Activated CD4-positive, CD25-positive, alpha-beta regulatory T cell treated with anti-CD3 and anti-CD28 coated beads, Interleukin-2, amount 50 U/mL, for 72 hours (primary cell): ENCODE measurements around the gene CKS1B.

Source experiments
- DNase-seq: peaks from one replicate; pipeline ENCODE4 v3.0.0; 2021

Gene CKS1B

DNA sequence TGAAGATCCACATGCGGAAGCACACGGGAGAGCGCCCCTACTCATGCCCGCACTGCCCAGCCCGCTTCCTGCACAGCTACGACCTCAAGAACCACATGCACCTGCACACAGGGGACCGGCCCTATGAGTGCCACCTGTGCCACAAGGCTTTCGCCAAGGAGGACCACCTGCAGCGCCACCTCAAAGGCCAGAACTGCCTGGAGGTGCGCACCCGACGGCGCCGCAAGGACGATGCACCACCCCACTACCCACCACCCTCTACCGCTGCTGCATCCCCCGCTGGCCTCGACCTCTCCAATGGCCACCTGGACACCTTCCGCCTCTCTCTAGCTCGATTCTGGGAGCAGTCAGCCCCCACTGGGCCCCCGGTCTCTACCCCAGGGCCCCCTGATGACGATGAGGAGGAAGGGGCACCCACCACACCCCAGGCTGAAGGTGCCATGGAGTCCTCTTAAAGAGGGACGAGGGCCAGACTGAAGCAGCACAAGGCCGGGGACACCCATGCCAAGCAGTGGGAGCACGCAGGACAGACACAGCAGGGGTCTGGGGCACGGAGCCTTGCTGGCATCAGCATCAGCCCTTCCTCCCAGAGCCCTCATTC is 41.9 kb downstream of the CKS1B start:
- DNase-seq = no peak

DNA sequence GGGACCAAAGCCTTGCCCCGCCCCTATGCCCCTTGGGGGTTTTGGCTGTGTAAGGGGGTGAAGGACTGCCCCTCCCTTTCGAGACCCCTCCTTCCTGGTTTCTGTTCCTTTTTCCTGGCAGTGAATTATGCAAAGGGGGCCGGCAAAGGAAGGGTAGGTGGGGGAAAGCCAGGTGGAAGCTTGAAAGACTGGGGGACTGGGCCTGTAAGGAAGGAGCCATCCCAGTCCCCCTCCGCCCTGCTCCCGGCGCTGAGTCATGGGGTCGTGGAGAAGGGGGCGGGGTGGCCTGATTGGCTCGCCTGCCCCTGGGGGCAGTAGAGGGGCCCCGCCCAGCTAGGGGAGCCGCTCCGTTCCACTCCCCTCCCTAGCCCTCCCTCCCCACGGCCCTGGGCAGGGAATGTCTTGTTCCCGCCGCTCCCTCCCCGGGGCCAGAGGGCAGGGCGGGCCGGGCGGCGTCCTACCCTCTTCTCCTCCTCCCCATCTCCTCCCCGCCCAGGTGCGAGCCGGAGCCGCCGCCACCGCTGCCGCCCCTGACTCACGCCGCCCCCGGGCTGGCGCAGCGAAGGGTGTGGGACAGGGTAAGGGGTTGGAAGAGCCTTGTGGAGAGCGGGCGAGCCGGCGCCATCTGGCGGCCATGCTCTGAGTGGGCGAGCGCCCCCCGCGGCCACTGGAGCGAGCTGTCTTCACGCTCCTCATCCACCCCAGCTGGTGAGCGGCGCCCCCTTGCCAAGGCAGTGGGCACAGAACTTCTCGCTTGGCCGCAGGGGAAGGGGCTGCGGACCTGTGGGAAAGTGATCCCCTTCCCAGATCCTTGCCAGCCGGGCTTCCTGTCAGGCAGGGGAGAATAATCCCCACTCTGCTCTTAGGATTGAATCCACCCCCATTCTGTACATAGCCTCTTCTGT is 42.8 kb downstream of the CKS1B start:
- DNase-seq = peak; percentile 86

DNA sequence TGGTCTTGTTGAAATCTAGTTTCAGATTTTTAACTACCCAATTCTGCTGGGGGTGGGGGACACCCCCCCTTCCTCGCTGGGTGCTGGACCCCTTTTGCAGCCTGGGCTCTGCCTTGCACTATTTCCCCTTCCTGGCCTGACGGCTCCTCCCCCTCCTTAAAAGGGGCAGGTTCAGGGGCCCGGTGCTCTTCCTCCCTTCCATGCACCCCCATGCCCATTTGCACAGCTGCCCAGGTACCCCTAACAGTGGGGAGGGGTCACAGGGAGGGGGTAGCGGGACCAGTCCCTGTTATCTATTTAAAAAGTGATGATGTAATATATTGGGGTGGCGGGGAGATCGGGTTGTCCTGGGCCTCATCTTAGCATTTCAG is 43.5 kb downstream of the CKS1B start:
- DNase-seq = no peak

DNA sequence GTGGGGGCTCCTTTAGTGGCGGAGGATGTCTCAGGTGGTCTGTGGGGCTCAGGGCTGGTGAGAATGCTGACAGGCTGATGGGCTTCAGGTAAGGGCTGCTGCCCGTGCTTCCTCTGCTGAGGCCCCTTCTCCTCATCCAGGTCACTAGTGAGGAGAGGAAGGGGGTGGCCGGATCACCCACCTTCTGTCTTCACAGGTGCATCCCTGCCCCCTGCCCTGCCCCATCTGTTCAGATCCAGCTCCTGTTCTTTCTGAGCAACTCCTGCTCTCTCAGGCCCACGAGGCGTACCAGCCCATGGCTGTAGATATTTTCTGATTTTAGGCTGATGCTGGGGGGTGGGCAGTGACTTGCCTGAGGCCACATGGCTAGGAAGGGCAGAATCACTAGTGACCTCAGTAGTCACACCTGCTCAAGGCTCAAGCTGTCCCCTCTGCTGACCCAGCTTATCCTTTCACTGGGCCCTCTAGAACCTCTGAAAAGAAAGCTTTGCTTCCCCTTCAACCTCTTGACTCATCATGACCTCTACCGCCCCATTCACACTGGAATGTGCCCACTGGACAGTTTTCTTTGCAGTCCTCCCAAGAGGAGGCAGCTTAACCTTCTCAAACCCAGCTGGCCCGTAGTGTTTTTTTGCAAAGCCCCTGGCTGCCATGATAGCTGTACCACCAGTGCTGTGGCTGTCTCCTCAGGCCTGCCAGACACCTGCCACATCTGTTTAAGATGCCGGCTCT is 44.3 kb downstream of the CKS1B start:
- no peak for DNase-seq

DNA sequence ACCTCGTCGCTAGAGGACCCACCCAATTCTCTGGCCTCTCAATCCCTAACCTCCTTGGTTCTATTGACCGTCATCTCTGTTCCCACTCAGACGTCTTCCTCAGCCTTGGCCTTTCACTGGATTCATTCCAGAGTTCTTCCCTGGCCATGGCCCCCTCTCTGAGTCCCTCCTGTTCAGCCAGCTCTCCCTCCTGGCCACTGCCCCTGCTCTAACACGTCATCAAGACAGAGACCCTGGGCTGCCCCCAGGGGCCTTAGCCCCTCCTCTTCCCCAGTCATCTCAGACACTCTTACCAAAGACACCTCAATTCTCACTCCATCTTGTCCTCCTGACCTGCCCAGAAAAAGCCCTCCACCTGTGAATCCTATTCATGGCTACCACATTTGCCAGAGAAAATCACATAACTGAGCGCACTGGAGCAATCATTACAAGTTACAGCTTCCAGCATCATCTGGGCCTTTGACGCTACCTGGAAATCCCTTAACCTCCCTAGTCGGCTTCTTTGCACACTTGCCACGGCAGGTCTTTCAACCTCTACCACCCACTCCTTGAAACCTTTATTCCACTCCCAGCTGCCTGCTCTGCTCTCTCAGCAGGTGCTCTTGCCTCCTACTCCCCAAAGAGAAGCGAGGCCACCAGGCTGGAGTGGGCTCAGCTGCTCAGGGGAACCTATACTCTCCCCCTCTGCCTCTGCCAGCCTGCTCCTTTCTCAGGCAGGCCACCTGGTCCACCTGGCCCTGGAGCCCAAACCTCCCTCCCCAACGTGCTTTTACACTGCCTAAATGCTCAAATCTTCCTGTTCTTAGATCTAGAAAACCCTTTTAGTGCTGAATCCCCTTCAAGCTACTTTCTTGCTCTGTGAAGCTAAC is 45.1 kb downstream of the CKS1B start:
- DNase-seq = no peak

DNA sequence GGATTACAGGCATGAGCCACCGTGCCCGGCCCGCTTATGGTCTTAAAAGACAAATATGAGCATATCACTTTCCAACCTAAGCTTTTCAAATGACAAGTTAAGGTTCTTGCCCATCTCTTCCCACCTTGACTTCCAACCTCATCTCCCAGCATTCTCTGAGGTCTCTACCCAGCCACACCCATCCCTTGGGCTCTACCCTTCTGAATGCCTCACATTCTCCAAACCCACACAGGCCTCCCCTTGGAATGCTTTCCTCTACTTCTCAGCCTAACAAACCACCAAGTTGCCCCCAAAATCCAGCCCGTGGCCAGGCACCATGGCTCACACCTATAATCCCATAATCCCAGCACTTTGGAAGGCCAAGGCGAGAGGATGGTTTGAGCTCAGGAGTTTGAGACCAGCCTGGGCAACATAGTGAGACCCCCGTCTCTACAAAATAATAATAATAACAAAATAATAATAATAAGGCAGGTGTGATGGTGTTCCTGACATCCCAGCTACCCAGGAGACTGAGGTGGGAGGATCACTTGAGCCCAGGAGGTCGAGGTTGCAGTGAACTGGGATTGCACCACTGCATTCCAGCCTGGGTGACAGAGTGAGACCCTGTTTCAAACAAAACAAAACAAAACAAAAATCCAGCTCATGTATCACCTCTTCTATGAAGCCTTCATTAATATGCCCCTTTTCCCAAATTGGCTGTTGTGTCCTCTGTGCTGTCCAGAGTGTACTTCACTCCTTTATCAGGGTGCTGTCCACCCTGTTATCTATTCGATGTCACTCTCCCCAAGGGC is 47.9 kb downstream of the CKS1B start:
- DNase-seq = no peak

DNA sequence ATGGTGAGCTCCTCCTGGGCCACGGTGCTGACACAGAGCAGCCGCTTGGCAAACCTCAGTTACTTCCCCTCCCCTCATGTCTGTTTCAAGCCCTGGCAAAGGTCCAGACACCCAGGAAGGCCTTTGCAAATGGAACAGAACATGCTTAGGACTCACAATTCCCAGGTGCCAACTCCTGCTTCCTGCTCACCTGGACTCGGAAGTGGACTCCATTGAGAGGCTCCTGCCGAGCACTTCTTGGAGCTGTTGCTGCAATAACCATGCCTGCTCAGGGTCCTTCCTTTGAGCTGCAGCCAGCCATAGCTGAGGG is 48.4 kb downstream of the CKS1B start:
- DNase-seq = no peak

DNA sequence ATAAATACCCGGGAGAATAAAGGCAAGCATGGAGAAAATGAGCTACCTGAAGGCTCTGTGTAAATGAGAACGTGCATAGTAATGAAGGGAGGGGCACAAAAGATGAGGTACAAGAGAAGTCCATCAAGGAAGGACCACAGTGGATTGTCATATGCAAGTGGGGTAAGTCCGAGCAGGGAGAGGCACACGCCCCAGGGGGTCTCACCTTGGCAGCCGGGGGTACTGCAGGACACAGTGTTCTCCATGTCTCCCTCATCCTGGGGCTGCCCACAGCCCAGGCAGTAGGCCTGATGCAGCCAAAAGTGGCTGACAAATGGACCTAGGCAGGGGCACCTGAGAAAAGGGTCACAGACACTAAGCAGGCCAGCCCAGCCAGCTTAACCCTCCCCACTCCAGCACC is 49.1 kb downstream of the CKS1B start:
- no peak for DNase-seq

DNA sequence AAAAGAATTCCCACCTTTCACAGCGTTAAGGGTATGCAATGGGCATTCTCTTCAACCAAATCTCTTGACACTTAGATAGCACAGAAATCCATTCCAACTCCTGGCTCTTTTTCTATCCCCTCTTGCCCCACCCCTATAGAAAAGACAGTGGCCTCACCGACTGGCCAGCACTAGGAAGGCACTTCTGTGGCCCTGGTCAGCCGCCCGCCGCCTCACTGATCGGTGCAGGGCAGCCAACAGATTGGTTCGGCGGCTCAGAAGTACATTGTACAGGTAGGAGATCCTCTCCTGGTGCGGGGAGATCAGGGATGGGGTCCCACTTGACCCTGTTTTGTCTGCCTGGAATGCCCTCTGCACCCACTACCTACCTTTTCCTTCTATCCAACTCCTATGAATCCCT is 49.8 kb downstream of the CKS1B start:
- no peak for DNase-seq

DNA sequence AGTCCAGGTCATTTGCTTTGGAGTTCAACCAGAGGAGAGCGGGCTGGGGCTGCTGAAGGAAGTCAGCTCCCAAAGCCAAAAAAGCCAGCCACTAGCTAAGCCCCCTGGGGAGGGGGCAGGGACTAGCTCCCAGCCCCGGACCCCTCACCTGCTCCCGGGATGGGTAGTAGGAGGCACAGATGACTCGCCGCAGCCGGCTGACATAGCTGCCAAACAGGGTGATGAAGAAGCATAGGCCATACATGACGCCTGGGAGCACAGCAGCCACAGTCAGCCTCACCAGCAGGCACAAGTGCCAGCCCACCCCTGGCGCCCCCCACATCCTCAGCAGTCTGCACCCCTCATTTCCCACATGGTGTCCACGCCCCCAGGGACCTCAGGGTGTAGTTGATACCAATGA is 51.7 kb downstream of the CKS1B start:
- no peak for DNase-seq

DNA sequence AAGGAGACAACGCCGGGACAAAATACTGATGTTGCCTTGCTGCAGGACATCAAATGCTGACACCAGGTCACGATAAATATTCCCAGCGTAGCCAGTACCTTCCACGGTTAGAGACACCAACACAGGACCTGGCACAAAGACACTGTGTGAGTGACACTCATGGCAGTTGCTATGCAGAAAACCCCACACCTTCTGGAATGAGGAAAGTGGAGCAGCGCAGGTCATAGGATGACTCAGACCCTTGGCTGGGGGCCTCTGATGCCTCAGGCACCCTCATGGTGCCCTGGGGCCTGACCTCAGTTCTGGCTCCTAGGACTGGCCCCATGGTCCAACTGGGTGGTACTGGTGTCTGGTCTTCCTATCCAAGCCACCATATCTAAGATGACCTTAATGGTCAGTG is 52.1 kb downstream of the CKS1B start:
- no peak for DNase-seq
